Amygdala (tissue), 56 donors: Measurements from ENCODE around the gene PI4K2B.
"Not testable (repeated sequence)": the region's sequence is repeated elsewhere in the genome, so short reads cannot be mapped to it uniquely, and the experiment has no call there.

Experiments
- DNase-seq, 56 donors: peaks; one replicate each; lab custom pipeline; 2025; lab: John Stamatoyannopoulos, UW

PI4K2B gene

DNA sequence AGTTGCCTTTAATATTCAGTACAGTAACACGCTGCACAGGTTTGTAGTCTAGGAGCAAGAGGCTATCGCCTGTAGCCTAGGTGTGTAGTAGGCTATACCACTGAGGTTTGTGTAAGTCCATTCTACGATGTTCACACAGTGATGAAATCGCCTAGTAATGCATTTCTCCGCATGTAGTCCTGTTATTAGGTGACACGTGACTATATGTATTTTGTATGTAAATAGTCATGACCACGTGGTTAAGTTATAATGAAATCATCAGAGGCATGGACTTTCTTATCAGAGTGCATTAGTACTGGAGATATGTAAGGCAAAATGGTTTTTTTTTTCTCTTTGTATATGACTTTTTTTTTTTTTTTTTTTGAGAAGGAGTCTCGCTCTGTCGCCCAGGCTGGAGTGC, 68.8 kb downstream of the PI4K2B start:
- no peak for DNase-seq

GRCh38 chr4:25303578-25303977, 69.7 kb downstream of the PI4K2B start:
- DNase-seq = no peak

- no peak for DNase-seq
These were observed 72.8 kb downstream of the PI4K2B start for GRCh38 chr4:25306518-25307057.

DNA sequence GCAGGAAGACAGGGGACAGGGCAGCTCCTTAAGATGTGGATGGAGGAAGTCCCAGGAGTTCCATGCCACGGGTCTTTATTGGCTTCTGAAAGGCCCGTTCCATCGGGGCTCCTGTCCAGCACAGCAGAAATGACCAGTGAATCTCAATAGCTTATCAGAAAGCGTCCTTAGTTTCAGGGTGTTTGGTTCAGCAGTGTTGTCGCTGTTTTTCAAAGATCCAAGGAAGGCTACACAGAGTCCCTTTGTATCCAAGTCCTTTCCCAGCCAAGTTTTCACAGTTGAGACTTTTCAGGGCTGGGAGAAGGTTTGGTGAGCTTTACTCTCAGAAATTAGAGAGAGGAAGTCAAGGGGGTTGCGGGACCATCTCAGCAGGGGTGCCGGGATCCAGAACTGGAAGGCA, 73.8 kb downstream of the PI4K2B start:
- DNase-seq = peak in 24 of 56 donors; percentile 3 to 74 (median 18)

- no peak for DNase-seq
These were observed 74.5 kb downstream of the PI4K2B start for GRCh38 chr4:25308306-25308705.

DNA sequence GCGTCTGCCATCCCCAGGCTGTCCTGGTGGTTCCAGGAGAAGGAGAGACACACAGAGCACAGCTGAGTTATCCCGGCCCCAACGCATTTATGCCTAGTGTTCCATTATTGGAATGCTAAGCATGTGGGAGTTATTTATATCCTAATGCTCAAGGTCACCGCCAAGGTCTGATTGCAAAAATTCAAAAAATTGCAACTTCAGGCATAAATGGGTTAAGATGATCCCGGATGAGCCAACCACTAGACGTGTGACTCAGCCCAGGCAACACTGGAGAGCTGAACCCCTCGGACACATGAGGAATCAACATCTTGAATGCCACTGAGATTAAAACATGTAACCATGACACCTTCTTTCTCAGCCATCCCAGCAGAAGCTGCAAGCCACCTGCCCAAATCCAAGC, 74.9 kb downstream of the PI4K2B start:
- DNase-seq = no peak

- DNase-seq = no peak
These were observed 76.4 kb downstream of the PI4K2B start for GRCh38 chr4:25310066-25310802.

GRCh38 chr4:25310803-25311166, 77.0 kb downstream of the PI4K2B start:
- DNase-seq = no peak

- DNase-seq = peak; percentile 16 to 94 (median 84)
These were observed 78.8 kb downstream of the PI4K2B start, which contains the start of gene ZCCHC4 for GRCh38 chr4:25312496-25313200. TSS of gene ZCCHC4 (plus strand) at chr4:25312774. CDS start at chr4:25312810, 36 bp downstream.

GRCh38 chr4:25313201-25313895, 79.5 kb downstream of the PI4K2B start:
- DNase-seq = no peak

GRCh38 chr4:25320336-25320735, 86.5 kb downstream of the PI4K2B start:
- DNase-seq = no peak

DNA sequence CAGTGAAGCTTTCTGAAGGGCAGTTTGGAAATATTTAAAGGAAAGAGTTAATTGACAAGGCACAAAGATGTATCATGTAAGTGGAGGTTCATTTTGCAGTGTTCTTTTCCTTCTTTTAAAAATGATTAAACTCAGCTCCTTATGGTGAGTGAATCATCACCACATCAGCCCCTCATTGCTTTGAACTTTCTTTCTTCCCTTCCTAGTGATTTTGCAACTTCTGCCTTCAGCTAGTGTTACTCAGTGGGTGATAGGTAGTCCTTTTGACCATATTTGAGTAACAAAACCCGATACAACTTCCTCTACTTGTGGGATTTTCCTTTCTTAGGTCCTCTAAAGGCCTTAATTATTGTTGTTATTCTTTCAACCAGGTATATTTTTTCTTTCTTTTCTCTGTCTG, 86.9 kb downstream of the PI4K2B start:
- no peak for DNase-seq

DNA sequence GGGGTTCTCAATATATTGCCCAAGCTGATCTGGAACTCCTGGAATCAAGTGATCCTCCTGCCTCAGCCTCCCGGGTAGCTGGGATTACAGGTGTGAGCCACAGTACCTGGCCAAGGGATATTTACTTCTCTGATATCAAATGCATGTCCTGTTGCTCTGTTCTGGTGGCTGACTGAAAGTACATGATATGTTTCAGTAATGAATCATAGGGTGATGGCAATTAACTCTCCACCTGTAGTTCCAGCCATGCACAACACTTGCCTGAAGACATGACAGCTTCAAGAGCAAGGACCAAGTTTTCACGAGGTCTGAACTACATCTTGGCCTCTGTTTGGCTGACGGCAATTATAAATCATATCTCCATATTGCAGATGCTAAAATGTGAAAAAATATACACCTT, 87.9 kb downstream of the PI4K2B start:
- DNase-seq = no peak

- DNase-seq = not testable (repeated sequence)
These were observed 94.6 kb downstream of the PI4K2B start for GRCh38 chr4:25328463-25328862.
